ENCODE measurements around the gene ST3GAL5.

DNA sequence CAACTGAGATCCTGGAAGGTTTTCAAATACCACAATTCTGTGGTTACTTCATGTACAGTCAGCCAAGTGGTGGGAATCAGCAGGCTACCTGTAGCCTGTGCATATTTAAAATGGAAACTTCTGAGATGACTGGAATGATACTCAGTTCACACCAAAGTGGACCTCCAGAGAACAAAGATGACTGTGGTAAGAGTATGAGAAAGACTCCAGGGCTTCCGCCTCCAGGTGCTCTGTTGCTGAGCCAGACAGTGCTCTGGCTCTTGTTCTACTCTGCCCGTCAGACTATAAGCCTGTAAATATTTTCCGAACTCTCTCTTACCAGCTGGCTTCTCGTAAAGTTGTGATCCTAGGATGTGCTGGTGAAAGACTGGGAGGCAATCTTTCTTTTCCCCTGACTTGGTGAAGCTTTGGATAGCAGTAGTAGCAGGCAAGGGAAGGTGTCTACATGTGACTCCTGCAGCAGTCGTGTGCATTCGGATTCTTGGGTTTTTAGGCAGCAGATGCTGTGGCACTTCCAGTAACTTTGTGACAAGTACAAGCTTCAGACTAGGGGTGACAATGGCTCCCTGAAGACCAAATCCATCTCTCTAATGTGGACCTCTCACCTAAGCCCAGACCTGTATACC is 23.1 kb downstream of the ST3GAL5 start:
- TF ChIP-seq, protein P1, sequence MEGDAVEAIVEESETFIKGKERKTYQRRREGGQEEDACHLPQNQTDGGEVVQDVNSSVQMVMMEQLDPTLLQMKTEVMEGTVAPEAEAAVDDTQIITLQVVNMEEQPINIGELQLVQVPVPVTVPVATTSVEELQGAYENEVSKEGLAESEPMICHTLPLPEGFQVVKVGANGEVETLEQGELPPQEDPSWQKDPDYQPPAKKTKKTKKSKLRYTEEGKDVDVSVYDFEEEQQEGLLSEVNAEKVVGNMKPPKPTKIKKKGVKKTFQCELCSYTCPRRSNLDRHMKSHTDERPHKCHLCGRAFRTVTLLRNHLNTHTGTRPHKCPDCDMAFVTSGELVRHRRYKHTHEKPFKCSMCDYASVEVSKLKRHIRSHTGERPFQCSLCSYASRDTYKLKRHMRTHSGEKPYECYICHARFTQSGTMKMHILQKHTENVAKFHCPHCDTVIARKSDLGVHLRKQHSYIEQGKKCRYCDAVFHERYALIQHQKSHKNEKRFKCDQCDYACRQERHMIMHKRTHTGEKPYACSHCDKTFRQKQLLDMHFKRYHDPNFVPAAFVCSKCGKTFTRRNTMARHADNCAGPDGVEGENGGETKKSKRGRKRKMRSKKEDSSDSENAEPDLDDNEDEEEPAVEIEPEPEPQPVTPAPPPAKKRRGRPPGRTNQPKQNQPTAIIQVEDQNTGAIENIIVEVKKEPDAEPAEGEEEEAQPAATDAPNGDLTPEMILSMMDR (IDR thresholded peaks at IDR 0.05): no peak
- TF ChIP-seq POLR2A (IDR thresholded peaks at IDR 0.05) (no peak), EP300 (IDR thresholded peaks at IDR 0.05) (no peak)
